Ishikawa (cell line): Measurements from ENCODE around the gene NECAB2.

Experiments used
- FOXM1 ChIP-seq: IDR thresholded peaks from 2 replicates; pipeline ENCODE4 v1.6.1; 2012; ENCODE audit warnings: low read depth, borderline replicate concordance
- TAF1 ChIP-seq: IDR thresholded peaks from 2 replicates; pipeline ENCODE4 v1.6.1; 2012; ENCODE audit warnings: low read depth, mild to moderate bottlenecking
- TF ChIP-seq, protein P1 (sequence below): IDR thresholded peaks from 2 replicates; pipeline ENCODE4 v1.6.1; 2012

DNA sequence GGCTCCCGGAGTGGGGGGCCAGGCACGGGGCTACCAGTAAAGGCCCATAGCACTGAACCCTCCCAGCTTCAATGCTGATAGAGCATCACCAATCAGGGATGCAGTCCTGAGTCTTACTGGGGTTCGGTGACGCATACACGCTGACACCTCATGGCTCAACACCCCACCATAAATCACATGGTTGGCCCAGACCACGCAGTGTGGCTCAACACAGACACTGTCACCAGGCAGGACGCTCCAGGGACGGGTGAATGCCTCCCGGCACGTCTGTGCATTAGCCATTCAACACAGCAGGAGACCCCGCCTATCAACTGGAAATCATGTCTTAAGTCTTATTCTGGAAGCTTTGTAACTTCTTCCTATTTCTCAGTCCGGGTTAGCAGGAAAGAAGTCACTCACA is 35.0 kb downstream of the NECAB2 start:
- TF ChIP-seq TAF1 (no peak), FOXM1 (no peak)
- TF ChIP-seq, protein P1, sequence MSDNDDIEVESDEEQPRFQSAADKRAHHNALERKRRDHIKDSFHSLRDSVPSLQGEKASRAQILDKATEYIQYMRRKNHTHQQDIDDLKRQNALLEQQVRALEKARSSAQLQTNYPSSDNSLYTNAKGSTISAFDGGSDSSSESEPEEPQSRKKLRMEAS = no peak
